Measurements from ENCODE around the gene OASL. TPM values are rescaled to one million over a fixed set of nuclear protein-coding genes. Genes with fewer than 3 reads are reported as not detected.
"Not testable (repeated sequence)": the region's sequence is repeated elsewhere in the genome, so short reads cannot be mapped to it uniquely, and the experiment has no call there.

Gene OASL
- total RNA-seq, 1 donor from 2014 or later, result 0.98 TPM

- Histone ChIP-seq H3K4me1 (no peaks in the 10 kb centered on the region), H3K4me3 (no peak overlapping the region), H3K27me3 (no peaks in the 10 kb centered on the region), H3K36me3 (no peaks in the 10 kb centered on the region), H3K27ac (no peak overlapping the region), H3K9me3 (no peaks in the 10 kb centered on the region)
- DNase-seq (ENCODE audit: extremely low spot score in 2 of 2), result no peak
- intact Hi-C loops (cut with DNase I), result no loop called here
- TF ChIP-seq POLR2A (IDR thresholded peaks at IDR 0.05) (no peak), CTCF (IDR thresholded peaks at IDR 0.05) (no peak), POLR2AphosphoS5 (IDR thresholded peaks at IDR 0.05; ENCODE audit: insufficient read depth in 1 of 2, low read depth in 1 of 2) (no peak)
Measured at GRCh38 chr12:121085069-121085468, 46.0 kb upstream of the OASL start.

GRCh38 chr12:121084229-121084628, 45.2 kb upstream of the OASL start:
- no peaks in the 10 kb centered on the region for H3K9me3 ChIP-seq
- H3K27me3 ChIP-seq, result no peaks in the 10 kb centered on the region
- no peak overlapping the region for H3K4me3 ChIP-seq
- no peak overlapping the region for H3K27ac ChIP-seq
- H3K4me1 ChIP-seq, result no peaks in the 10 kb centered on the region
- H3K36me3 ChIP-seq, result no peaks in the 10 kb centered on the region
- no peak for TF ChIP-seq CTCF (IDR thresholded peaks at IDR 0.05)
- no peak for TF ChIP-seq POLR2A (IDR thresholded peaks at IDR 0.05)
- TF ChIP-seq POLR2AphosphoS5 (IDR thresholded peaks at IDR 0.05; ENCODE audit: insufficient read depth in 1 of 2, low read depth in 1 of 2), result no peak
- no peak for DNase-seq (ENCODE audit: extremely low spot score in 2 of 2)
- intact Hi-C loops (cut with DNase I), result no loop called here

- Histone ChIP-seq H3K27me3 (no peaks in the 10 kb centered on the region), H3K4me3 (no peak overlapping the region), H3K27ac (no peak overlapping the region), H3K36me3 (no peaks in the 10 kb centered on the region), H3K4me1 (no peaks in the 10 kb centered on the region), H3K9me3 (no peaks in the 10 kb centered on the region)
- no peak for TF ChIP-seq CTCF (IDR thresholded peaks at IDR 0.05)
- no peak for TF ChIP-seq POLR2A (IDR thresholded peaks at IDR 0.05)
- TF ChIP-seq POLR2AphosphoS5 (IDR thresholded peaks at IDR 0.05; ENCODE audit: insufficient read depth in 1 of 2, low read depth in 1 of 2), result no peak
- no peak for DNase-seq (ENCODE audit: extremely low spot score in 2 of 2)
- intact Hi-C loops (cut with DNase I), result no loop called here
Measured at GRCh38 chr12:121080909-121081308, 41.9 kb upstream of the OASL start.

GRCh38 chr12:121079736-121080272, 40.8 kb upstream of the OASL start:
- Histone ChIP-seq H3K27me3 (no peaks in the 10 kb centered on the region), H3K4me3 (no peak overlapping the region), H3K9me3 (no peaks in the 10 kb centered on the region), H3K4me1 (no peaks in the 10 kb centered on the region), H3K27ac (no peak overlapping the region), H3K36me3 (no peaks in the 10 kb centered on the region)
- TF ChIP-seq POLR2AphosphoS5 (IDR thresholded peaks at IDR 0.05; ENCODE audit: insufficient read depth in 1 of 2, low read depth in 1 of 2), result no peak
- TF ChIP-seq POLR2A (IDR thresholded peaks at IDR 0.05), result no peak
- TF ChIP-seq CTCF (IDR thresholded peaks at IDR 0.05), result no peak
- no peak for DNase-seq (ENCODE audit: extremely low spot score in 2 of 2)
- intact Hi-C loops (cut with DNase I), result no loop called here

GRCh38 chr12:121077440-121077839, 38.4 kb upstream of the OASL start:
- H3K27me3 ChIP-seq; H3K4me3 ChIP-seq; H3K4me1 ChIP-seq; intact Hi-C loops (cut with DNase I); H3K36me3 ChIP-seq; DNase-seq (ENCODE audit: extremely low spot score in 2 of 2); H3K9me3 ChIP-seq; H3K27ac ChIP-seq: not testable (repeated sequence)

GRCh38 chr12:121075911-121076310, 36.9 kb upstream of the OASL start:
- H3K9me3 ChIP-seq; H3K4me3 ChIP-seq; H3K27ac ChIP-seq; DNase-seq (ENCODE audit: extremely low spot score in 2 of 2); H3K27me3 ChIP-seq; H3K4me1 ChIP-seq; H3K36me3 ChIP-seq; intact Hi-C loops (cut with DNase I): not testable (repeated sequence)
